Neural crest cell (in vitro differentiated cells): ENCODE measurements around the gene C9orf50. TPM values are rescaled to one million over a fixed set of nuclear protein-coding genes. Genes with fewer than 3 reads are reported as not detected.

ENCODE experiments used
- DNase-seq: peaks from one replicate; pipeline ENCODE4 v3.0.0; 2021; ENCODE audit warnings: low read depth, mixed read lengths, low spot score
- H3K27ac Mint-ChIP-seq: one replicate; pipeline ENCODE4 v1.8.0; 2021; ENCODE audit warnings: mild to moderate bottlenecking, mixed read lengths; ENCODE audit not compliant: unreplicated experiment
- H3K27me3 Mint-ChIP-seq: 2 replicates; pipeline ENCODE4 v1.8.0; 2021; ENCODE audit warnings: low read depth, mild to moderate bottlenecking, mixed read lengths
- H3K36me3 Mint-ChIP-seq: 2 replicates; pipeline ENCODE4 v1.8.0; 2021; ENCODE audit warnings: low read depth, mild to moderate bottlenecking, mixed read lengths
- H3K4me1 Mint-ChIP-seq: 2 replicates; pipeline ENCODE4 v1.8.0; 2021; ENCODE audit warnings: mixed read lengths
- H3K4me3 Mint-ChIP-seq: one replicate; pipeline ENCODE4 v1.8.0; 2021; ENCODE audit warnings: mild to moderate bottlenecking, mixed read lengths
- H3K9me3 Mint-ChIP-seq: 2 replicates; pipeline ENCODE4 v1.8.0; 2021; ENCODE audit warnings: mixed read lengths
- CTCF ChIP-seq: fragments of 200-600 bp; sonication (generic); conservative IDR thresholded peaks from 2 replicates; pipeline ENCODE4 v1.5.0; 2021; ENCODE audit warnings: antibody characterized with exemption, mild to moderate bottlenecking
- total RNA-seq: library from RNA; stranded (reverse); gene quantifications from 2 replicates; pipeline ENCODE4 v1.2.1, GENCODE V29; 2021

C9orf50 gene
- total RNA-seq, 1 donor from 2014 or later, result 0.26 TPM

- DNase-seq, result no peak
- Mint-ChIP-seq H3K4me3 (no peak overlapping the region), H3K27me3 (no peaks in the 10 kb centered on the region), H3K9me3 (no peaks in the 10 kb centered on the region), H3K36me3 (no peaks in the 10 kb centered on the region), H3K4me1 (peaks cover 25% of the 10 kb centered on the region), H3K27ac (peak overlapping the region; percentile 43)
- no peak for TF ChIP-seq CTCF
Measured at GRCh38 chr9:129650680-129651235, 29.9 kb upstream of the C9orf50 start.

DNA sequence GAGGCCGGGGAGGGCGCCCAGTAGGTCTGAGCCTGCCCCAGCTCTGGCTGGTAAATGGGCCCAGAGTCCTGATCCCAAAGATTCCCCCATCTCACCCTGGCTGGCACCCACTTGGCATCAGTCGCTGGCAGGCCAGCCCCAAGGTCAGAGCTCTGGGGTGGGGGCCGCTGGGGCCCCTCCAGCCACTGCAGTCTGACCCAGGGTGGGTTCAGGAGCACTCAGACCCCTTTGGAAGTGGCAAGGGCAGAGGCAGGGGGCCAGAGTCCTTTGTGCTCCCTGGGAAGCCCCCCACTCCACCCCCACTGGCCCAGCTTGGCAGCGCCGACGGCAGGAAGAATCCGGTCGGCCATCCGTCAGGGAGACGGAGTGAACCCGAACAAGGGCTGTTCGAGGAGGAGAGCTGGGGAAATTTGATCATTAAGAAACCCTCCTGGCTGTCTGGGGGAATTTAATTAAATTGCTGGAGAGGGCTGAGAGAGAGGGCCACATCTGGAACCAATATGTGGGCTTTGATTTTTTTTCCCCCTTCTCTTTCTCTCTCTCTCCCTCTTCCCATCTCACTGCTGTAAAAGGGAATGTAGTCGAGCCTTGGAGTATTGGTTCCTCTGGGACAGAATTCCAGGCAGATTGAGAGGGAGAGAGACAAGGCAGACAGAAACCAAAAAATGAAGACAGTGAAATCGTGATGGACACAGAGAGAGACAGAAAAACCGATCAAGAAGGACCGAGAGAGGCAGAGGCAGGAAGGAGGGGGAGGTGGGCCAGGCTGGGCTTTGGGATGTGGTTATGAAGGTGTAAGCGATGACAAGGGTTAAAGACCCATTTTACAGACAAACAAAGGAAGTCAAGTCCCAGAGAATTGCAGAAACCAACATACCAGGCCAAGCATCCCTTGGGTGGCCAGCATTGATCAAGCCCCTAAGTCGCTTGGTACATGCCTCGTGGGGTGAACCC lies 29.1 kb upstream of the C9orf50 start:
- DNase-seq, result no peak
- H3K9me3 Mint-ChIP-seq, result no peaks in the 10 kb centered on the region
- H3K4me3 Mint-ChIP-seq, result no peak overlapping the region
- H3K36me3 Mint-ChIP-seq, result no peaks in the 10 kb centered on the region
- H3K27ac Mint-ChIP-seq, result peak overlapping the region; percentile 43
- H3K27me3 Mint-ChIP-seq, result no peaks in the 10 kb centered on the region
- TF ChIP-seq CTCF, result no peak
- H3K4me1 Mint-ChIP-seq, result peaks cover 25% of the 10 kb centered on the region

DNA sequence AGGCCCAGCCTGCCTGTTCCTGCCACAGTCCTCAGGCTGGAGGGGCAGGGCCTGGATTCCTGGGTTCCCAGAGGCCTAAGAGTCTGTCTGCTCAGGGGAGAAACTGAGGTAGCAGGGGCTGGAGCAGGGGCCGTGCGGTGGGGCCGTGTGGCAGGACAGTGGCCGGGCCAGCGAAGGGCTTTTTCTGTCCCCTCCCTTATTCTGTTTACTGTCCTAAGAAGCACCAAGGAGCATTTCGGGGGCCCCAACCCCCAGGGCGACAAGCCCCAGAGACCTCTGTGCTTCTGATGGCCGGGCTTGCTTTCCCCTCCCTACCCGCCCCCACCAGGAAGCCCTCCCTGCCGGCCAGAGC lies 27.8 kb upstream of the C9orf50 start:
- TF ChIP-seq CTCF, result no peak
- no peak for DNase-seq
- H3K9me3 Mint-ChIP-seq, result no peaks in the 10 kb centered on the region
- no peaks in the 10 kb centered on the region for H3K27me3 Mint-ChIP-seq
- H3K4me3 Mint-ChIP-seq, result no peak overlapping the region
- no peak overlapping the region for H3K27ac Mint-ChIP-seq
- H3K4me1 Mint-ChIP-seq, result peaks cover 18% of the 10 kb centered on the region
- H3K36me3 Mint-ChIP-seq, result no peaks in the 10 kb centered on the region

GRCh38 chr9:129648092-129648763 lies 27.3 kb upstream of the C9orf50 start:
- DNase-seq, result no peak
- Mint-ChIP-seq H3K36me3 (no peaks in the 10 kb centered on the region), H3K27ac (peak overlapping the region; percentile 15), H3K27me3 (no peaks in the 10 kb centered on the region), H3K4me1 (peaks cover 14% of the 10 kb centered on the region), H3K4me3 (peak overlapping the region; percentile 57), H3K9me3 (no peaks in the 10 kb centered on the region)
- no peak for TF ChIP-seq CTCF

- TF ChIP-seq CTCF, result no peak
- H3K36me3 Mint-ChIP-seq, result no peaks in the 10 kb centered on the region
- H3K27ac Mint-ChIP-seq, result peak overlapping the region; percentile 15
- peaks cover 15% of the 10 kb centered on the region for H3K4me1 Mint-ChIP-seq
- DNase-seq, result no peak
- no peaks in the 10 kb centered on the region for H3K9me3 Mint-ChIP-seq
- H3K4me3 Mint-ChIP-seq, result no peak overlapping the region
- H3K27me3 Mint-ChIP-seq, result no peaks in the 10 kb centered on the region
Measured at GRCh38 chr9:129647635-129648034, 26.7 kb upstream of the C9orf50 start.
